Upper lobe of left lung (tissue), 6 donors: ENCODE measurements around the gene SLF2. TPM values are rescaled to one million over a fixed set of nuclear protein-coding genes. Genes with fewer than 3 reads are reported as not detected.

Experiments
- ATAC-seq, 2 donors: fragments of 200-7000 bp; cut with Tn5 transposase; one replicate each; pipeline ENCODE4 v1.9.1; 2022; ENCODE audit warnings: mild to moderate bottlenecking in 2 of 2, moderate library complexity in 2 of 2; ENCODE audit not compliant: low FRiP score in 2 of 2
- DNase-seq, 2 donors: peaks; one replicate each; pipeline ENCODE4 v3.0.0-alpha.2; 2019 to 2020
- H3K27ac ChIP-seq, 4 donors: fragments of 200-600 bp; sonication (generic); one replicate each; pipeline ENCODE4 v1.5.1; 2016 to 2019
- H3K27me3 ChIP-seq, 4 donors: fragments of 200-600 bp; sonication (generic); one replicate each; pipeline ENCODE4 v1.5.1; 2017 to 2019
- H3K36me3 ChIP-seq, 4 donors: fragments of 200-600 bp; sonication (generic); one replicate each; pipeline ENCODE4 v1.5.1; 2016 to 2019
- H3K4me1 ChIP-seq, 4 donors: fragments of 200-600 bp; sonication (generic); one replicate each; pipeline ENCODE4 v1.5.1; 2018 to 2019
- H3K4me3 ChIP-seq, 4 donors: fragments of 200-600 bp; sonication (generic); one replicate each; pipeline ENCODE4 v1.5.1; 2017 to 2019; ENCODE audit warnings: mild to moderate bottlenecking in 2 of 4, moderate library complexity in 1 of 4
- H3K9me3 ChIP-seq, 4 donors: fragments of 200-600 bp; sonication (generic); one replicate each; pipeline ENCODE4 v1.5.1; 2018 to 2019
- EP300 ChIP-seq, 4 donors: sonication (generic); formaldehyde crosslinking; IDR thresholded peaks; one replicate each; pipeline ENCODE4 v1.5.1; 2017; ENCODE audit warnings: antibody characterized with exemption in 4 of 4, control low read depth in 2 of 4
- POLR2A ChIP-seq, 4 donors: fragments of 450-650 bp; IDR thresholded peaks; one replicate each; pipeline ENCODE4 v1.5.1; 2016 to 2017; ENCODE audit warnings: antibody characterized with exemption in 4 of 4, mild to moderate bottlenecking in 2 of 4
- POLR2AphosphoS5 ChIP-seq, 2 donors: sonication (generic); formaldehyde crosslinking; IDR thresholded peaks; one replicate each; pipeline ENCODE4 v1.5.1; 2017; ENCODE audit warnings: antibody characterized with exemption in 2 of 2
- WGBS, 2 donors: methylation state at CpG; one replicate each; pipeline ENCODE4 v1.1.5; 2017 to 2018; 5-methylcytosine and 5-hydroxymethylcytosine counted together
- total RNA-seq, 6 donors: library from RNA; depleted of rRNA in 4 of 6; stranded (reverse); fragments of >200 nt in 4 of 6; gene quantifications; one replicate each; pipeline versions ENCODE4 v1.1.0 to v1.2.1, GENCODE V29; 2016 to 2021
- TF ChIP-seq, protein P1 (sequence below), 6 experiments: fragments of 450-650 bp in 4 of 6; fragments of 200-600 bp in 2 of 6; sonication (generic) in 2 of 6; IDR thresholded peaks; one replicate each; pipeline ENCODE4 v1.5.1; 2016 to 2019; ENCODE audit warnings: antibody characterized with exemption in 6 of 6
- donor health status: DM: no; HTN: no; CAD: no; lungs with moderate emphysema.
- donor health status: DM: no; HTN: yes; CAD: no; lungs with severe emphysema.

SLF2 gene
- total RNA-seq, 6 donors from 2014 or later, result 13.4 to 60.8 (median 28.2) TPM

DNA sequence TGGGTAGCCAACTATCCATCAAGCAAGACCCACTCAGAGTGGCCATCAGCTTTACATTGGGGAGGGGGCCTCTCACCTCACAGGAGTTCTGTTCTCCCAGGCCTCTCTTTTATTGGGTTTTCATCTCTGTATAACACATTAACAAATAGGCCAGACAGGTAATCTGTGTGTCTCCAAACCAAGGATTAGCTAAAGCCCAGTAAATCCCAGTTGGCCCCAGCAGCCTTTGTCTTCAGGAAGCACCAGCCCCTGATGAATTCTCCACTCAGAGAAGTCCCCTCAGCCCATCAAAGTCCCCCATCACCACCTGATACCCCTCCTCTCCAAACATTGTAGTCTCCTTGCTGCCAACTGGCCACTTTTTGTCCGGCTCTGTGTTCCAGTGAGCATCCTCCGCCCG, 16.9 kb upstream of the SLF2 start:
- Histone ChIP-seq H3K27me3 (no peaks in the 10 kb centered on the region), H3K4me3 (no peak overlapping the region), H3K9me3 (no peaks in the 10 kb centered on the region), H3K4me1 (no peaks in the 10 kb centered on the region), H3K36me3 (no peaks in the 10 kb centered on the region), H3K27ac (no peak overlapping the region)
- WGBS, 2 donors, result 85 to 96% methylated on average over 3 of the region's 3 CpGs
- no peak for DNase-seq
- TF ChIP-seq, protein P1, sequence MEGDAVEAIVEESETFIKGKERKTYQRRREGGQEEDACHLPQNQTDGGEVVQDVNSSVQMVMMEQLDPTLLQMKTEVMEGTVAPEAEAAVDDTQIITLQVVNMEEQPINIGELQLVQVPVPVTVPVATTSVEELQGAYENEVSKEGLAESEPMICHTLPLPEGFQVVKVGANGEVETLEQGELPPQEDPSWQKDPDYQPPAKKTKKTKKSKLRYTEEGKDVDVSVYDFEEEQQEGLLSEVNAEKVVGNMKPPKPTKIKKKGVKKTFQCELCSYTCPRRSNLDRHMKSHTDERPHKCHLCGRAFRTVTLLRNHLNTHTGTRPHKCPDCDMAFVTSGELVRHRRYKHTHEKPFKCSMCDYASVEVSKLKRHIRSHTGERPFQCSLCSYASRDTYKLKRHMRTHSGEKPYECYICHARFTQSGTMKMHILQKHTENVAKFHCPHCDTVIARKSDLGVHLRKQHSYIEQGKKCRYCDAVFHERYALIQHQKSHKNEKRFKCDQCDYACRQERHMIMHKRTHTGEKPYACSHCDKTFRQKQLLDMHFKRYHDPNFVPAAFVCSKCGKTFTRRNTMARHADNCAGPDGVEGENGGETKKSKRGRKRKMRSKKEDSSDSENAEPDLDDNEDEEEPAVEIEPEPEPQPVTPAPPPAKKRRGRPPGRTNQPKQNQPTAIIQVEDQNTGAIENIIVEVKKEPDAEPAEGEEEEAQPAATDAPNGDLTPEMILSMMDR (IDR thresholded peaks at IDR 0.05), result no peak
- TF ChIP-seq EP300 (IDR thresholded peaks at IDR 0.05) (no peak), POLR2AphosphoS5 (IDR thresholded peaks at IDR 0.05) (no peak), POLR2A (IDR thresholded peaks at IDR 0.05) (no peak)
- ATAC-seq, result no peak

DNA sequence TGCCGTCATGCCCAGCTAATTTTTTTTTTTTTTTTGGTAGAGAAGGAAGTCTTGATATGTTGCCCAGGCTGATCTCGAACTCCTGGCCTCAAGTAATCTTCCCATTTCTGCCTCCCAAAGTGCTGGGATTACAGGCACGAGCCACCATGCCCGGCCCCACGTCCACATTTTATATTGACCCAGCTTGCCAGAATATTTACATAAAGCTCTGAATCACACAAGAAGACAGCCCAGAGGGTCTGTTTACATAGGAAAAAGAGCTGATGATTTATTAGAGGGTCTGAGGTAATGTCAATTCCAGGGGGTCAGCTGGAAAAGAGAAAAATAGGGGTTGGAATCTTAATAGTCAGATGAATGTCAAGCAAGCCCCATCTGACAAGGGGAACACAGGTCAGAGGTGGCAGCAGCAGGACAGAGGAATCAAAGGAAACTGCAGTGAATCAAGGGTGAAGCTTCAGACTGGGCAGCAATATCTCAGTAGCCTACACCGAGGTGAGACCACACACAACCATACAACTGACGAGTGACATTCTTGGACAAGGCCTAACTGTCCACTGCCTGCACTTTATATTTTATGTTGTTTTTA, 15.8 kb upstream of the SLF2 start:
- Histone ChIP-seq H3K4me1 (no peaks in the 10 kb centered on the region), H3K9me3 (no peaks in the 10 kb centered on the region), H3K36me3 (no peaks in the 10 kb centered on the region), H3K27ac (no peak overlapping the region), H3K4me3 (no peak overlapping the region), H3K27me3 (no peaks in the 10 kb centered on the region)
- ATAC-seq, result no peak
- no peak for DNase-seq
- 61 to 73% methylated on average over 7 of the region's 7 CpGs for WGBS, 2 donors
- TF ChIP-seq EP300 (IDR thresholded peaks at IDR 0.05) (no peak), POLR2A (IDR thresholded peaks at IDR 0.05) (no peak), POLR2AphosphoS5 (IDR thresholded peaks at IDR 0.05) (no peak)
- TF ChIP-seq, protein P1 (IDR thresholded peaks at IDR 0.05), result no peak

DNA sequence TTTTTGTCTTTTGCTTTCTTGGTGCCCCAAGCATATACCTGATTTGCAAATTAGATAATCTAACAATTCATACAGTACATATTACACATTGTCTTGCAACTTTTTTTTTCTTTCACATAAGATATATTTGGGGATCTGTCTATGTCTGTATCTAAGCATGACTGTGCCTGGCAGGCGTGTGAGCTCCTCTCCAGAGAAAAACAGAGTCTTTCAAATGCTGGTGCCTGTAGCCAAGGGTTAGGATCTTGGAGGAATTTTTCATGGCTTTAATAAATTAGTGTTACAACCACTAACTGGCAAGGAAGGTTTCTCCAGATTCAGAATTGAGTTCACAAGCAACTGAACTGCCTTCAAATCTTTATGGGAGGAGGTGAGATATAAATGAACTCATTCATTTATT, 14.8 kb upstream of the SLF2 start:
- no peak overlapping the region for H3K4me3 ChIP-seq
- DNase-seq (no peak), ATAC-seq (no peak)
- no peak for TF ChIP-seq POLR2AphosphoS5 (IDR thresholded peaks at IDR 0.05)
- no peak for TF ChIP-seq EP300 (IDR thresholded peaks at IDR 0.05)
- TF ChIP-seq, protein P1 (IDR thresholded peaks at IDR 0.05), result no peak
- TF ChIP-seq POLR2A (IDR thresholded peaks at IDR 0.05), result no peak
- 0 to 86% methylated on average over 1 of the region's 1 CpG for WGBS, 2 donors
- no peaks in the 10 kb centered on the region for H3K36me3 ChIP-seq
- H3K4me1 ChIP-seq, result no peaks in the 10 kb centered on the region
- no peaks in the 10 kb centered on the region for H3K9me3 ChIP-seq
- no peaks in the 10 kb centered on the region for H3K27me3 ChIP-seq
- H3K27ac ChIP-seq, result no peak overlapping the region

DNA sequence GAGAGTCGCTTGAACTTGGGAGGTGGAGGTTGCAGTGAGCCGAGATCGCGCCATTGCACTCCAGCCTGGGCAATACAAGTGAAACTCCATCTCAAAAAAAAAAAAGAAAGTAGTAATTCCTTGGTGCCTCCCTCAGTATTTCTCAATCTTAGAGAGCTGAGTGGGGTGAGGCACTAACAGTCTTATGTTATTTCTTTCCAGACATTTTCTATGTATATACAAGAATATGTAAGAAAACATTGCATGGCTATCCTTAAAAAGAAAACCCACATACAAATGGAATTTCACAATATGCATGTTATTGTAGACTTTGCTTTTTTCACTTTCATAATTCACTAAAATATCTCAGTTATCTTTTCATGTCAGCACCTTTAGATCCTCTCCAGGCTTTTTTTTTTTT, 13.6 kb upstream of the SLF2 start:
- DNase-seq, result no peak
- WGBS, 2 donors, result 60 to 97% methylated on average over 4 of the region's 4 CpGs
- ATAC-seq, result no peak
- Histone ChIP-seq H3K9me3 (no peaks in the 10 kb centered on the region), H3K27me3 (no peaks in the 10 kb centered on the region), H3K27ac (no peak overlapping the region), H3K4me3 (no peak overlapping the region), H3K4me1 (no peaks in the 10 kb centered on the region), H3K36me3 (no peaks in the 10 kb centered on the region)
- TF ChIP-seq, protein P1 (IDR thresholded peaks at IDR 0.05), result no peak
- TF ChIP-seq POLR2AphosphoS5 (IDR thresholded peaks at IDR 0.05) (no peak), EP300 (IDR thresholded peaks at IDR 0.05) (no peak), POLR2A (IDR thresholded peaks at IDR 0.05) (no peak)

DNA sequence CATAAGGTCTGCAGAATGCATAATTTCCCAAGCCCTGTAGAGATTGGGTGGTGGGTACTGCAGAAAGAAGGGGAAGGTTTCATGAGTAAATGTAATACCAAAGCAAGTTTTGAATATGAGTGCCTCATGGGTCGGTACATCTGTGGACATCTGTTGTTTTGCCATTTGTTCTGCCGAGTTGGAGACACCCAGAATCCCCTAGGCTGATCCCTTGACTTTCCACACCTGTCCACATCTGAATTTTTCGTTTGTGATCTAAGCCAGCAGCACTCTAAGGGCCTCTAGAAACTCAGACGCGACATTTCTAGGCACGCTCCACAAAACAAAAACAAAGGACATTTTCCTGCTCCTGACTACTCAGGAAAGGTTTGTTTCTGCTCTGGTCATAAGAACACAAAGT, 11.7 kb upstream of the SLF2 start:
- no peaks in the 10 kb centered on the region for H3K36me3 ChIP-seq
- 75 to 76% methylated on average over 6 of the region's 6 CpGs for WGBS, 2 donors
- ATAC-seq (no peak), DNase-seq (no peak)
- TF ChIP-seq POLR2A (IDR thresholded peaks at IDR 0.05) (no peak), POLR2AphosphoS5 (IDR thresholded peaks at IDR 0.05) (no peak), EP300 (IDR thresholded peaks at IDR 0.05) (no peak)
- TF ChIP-seq, protein P1 (IDR thresholded peaks at IDR 0.05), result no peak
- H3K4me1 ChIP-seq, result no peaks in the 10 kb centered on the region
- H3K27ac ChIP-seq, result no peak overlapping the region
- H3K9me3 ChIP-seq, result no peaks in the 10 kb centered on the region
- no peaks in the 10 kb centered on the region for H3K27me3 ChIP-seq
- H3K4me3 ChIP-seq, result no peak overlapping the region
